Liver (tissue), 9 donors: ENCODE measurements around the gene NNMT. TPM values are rescaled to one million over a fixed set of nuclear protein-coding genes. Genes with fewer than 3 reads are reported as not detected.

Experiments used
- DNase-seq: peaks from one replicate; pipeline ENCODE4 v3.0.0-alpha.2; 2017; ENCODE audit warnings: low spot score
- H3K27ac ChIP-seq, 2 donors: one replicate each; pipeline ENCODE4 v1.7.0; 2013; ENCODE audit warnings: inconsistent platforms in 2 of 2, low read length in 2 of 2, control low read depth in 1 of 2, low read depth in 1 of 2, mild to moderate bottlenecking in 1 of 2
- H3K27me3 ChIP-seq, 4 donors: one replicate each; pipeline versions ENCODE4 v1.6.1 to v1.7.0; 2013; ENCODE audit warnings: low read length in 3 of 4, inconsistent platforms in 1 of 4, mild to moderate bottlenecking in 1 of 4, moderate library complexity in 1 of 4; ENCODE audit not compliant: control insufficient read depth in 4 of 4, insufficient read depth in 4 of 4
- H3K36me3 ChIP-seq, 4 donors: one replicate each; pipeline versions ENCODE4 v1.6.1 to v1.7.0; 2013; ENCODE audit warnings: low read length in 3 of 4, mild to moderate bottlenecking in 3 of 4, low read depth in 1 of 4, moderate library complexity in 1 of 4; ENCODE audit not compliant: control insufficient read depth in 4 of 4, insufficient read depth in 3 of 4
- H3K4me1 ChIP-seq, 4 donors: one replicate each; pipeline versions ENCODE4 v1.6.1 to v1.7.0; 2013; ENCODE audit warnings: low read length in 3 of 4, mild to moderate bottlenecking in 3 of 4, moderate library complexity in 1 of 4; ENCODE audit not compliant: control insufficient read depth in 4 of 4, insufficient read depth in 4 of 4
- H3K4me3 ChIP-seq, 3 donors: one replicate each; pipeline versions ENCODE4 v1.6.1 to v1.7.0; 2013; ENCODE audit warnings: low read length in 3 of 3, control low read depth in 1 of 3, low read depth in 1 of 3, mild to moderate bottlenecking in 1 of 3
- H3K9ac ChIP-seq, 2 donors: one replicate each; pipeline ENCODE4 v1.7.0; 2013; ENCODE audit warnings: low read length in 2 of 2, mild to moderate bottlenecking in 2 of 2, moderate library complexity in 2 of 2, control low read depth in 1 of 2, low read depth in 1 of 2
- H3K9me3 ChIP-seq, 4 donors: one replicate each; pipeline versions ENCODE4 v1.6.1 to v1.7.0; 2013; ENCODE audit warnings: low read length in 3 of 4; ENCODE audit not compliant: control insufficient read depth in 4 of 4
- EGR1 ChIP-seq, 2 donors: IDR thresholded peaks; 2 replicates each; pipeline ENCODE4 v1.6.1; 2016 to 2018; ENCODE audit warnings: antibody characterized with exemption in 2 of 2, low read depth in 2 of 2
- FOXA1 ChIP-seq: IDR thresholded peaks from 2 replicates; pipeline ENCODE4 v1.6.1; 2016; ENCODE audit warnings: antibody characterized with exemption
- FOXA2 ChIP-seq: IDR thresholded peaks from 2 replicates; pipeline ENCODE4 v1.6.1; 2016; ENCODE audit warnings: antibody characterized with exemption
- GABPA ChIP-seq, 2 donors: IDR thresholded peaks in 1 of 2; conservative IDR thresholded peaks in 1 of 2; 2 replicates each; pipeline ENCODE4 v1.6.1; 2016; ENCODE audit warnings: antibody characterized with exemption in 2 of 2, mild to moderate bottlenecking in 1 of 2, moderate library complexity in 1 of 2
- HNF4A ChIP-seq, 2 donors: conservative IDR thresholded peaks; 2 replicates each; pipeline ENCODE4 v1.6.1; 2016; ENCODE audit warnings: antibody characterized with exemption in 2 of 2, mild to moderate bottlenecking in 2 of 2
- HNF4G ChIP-seq: IDR thresholded peaks from 2 replicates; pipeline ENCODE4 v1.6.1; 2016; ENCODE audit warnings: antibody characterized with exemption
- JUND ChIP-seq, 2 donors: IDR thresholded peaks; 2 replicates each; pipeline ENCODE4 v1.6.1; 2016; ENCODE audit warnings: antibody characterized with exemption in 2 of 2
- NR2F2 ChIP-seq: IDR thresholded peaks from 2 replicates; pipeline ENCODE4 v1.6.1; 2016; ENCODE audit warnings: antibody characterized with exemption
- RAD21 ChIP-seq, 2 donors: IDR thresholded peaks; 2 replicates each; pipeline ENCODE4 v1.6.1; 2016; ENCODE audit warnings: antibody characterized with exemption in 2 of 2, mild to moderate bottlenecking in 2 of 2
- RXRA ChIP-seq, 2 donors: IDR thresholded peaks; 2 replicates each; pipeline ENCODE4 v1.6.1; 2017 to 2018; ENCODE audit warnings: antibody characterized with exemption in 2 of 2, mild to moderate bottlenecking in 1 of 2
- SP1 ChIP-seq: IDR thresholded peaks from 2 replicates; pipeline ENCODE4 v1.6.1; 2018; ENCODE audit warnings: antibody characterized with exemption, mild to moderate bottlenecking
- TAF1 ChIP-seq: conservative IDR thresholded peaks from 2 replicates; pipeline ENCODE4 v1.6.1; 2016; ENCODE audit warnings: antibody characterized with exemption, mild to moderate bottlenecking
- YY1 ChIP-seq: IDR thresholded peaks from 2 replicates; pipeline ENCODE4 v1.6.1; 2016; ENCODE audit warnings: antibody characterized with exemption, mild to moderate bottlenecking
- WGBS: extraction: QIAGEN DNeasy Blood & Tissue Kit; methylation state at CpG from one replicate; pipeline ENCODE4 v1.1.7; 2013; 5-methylcytosine and 5-hydroxymethylcytosine counted together
- polyA plus RNA-seq, 2 donors: library from polyadenylated mRNA; stranded (reverse) in 1 of 2; unstranded in 1 of 2; fragments of 200-250 nt in 1 of 2; fragments of >200 nt in 1 of 2; fragmentation: Nextera tagmentation in 1 of 2; extraction: Ambion mirVana in 1 of 2; gene quantifications; one replicate each; pipeline versions ENCODE4 v1.2.1 to v1.2.3, GENCODE V29; 2013 to 2015
- total RNA-seq, 2 donors: library from RNA; depleted of rRNA; stranded (reverse); fragments of >200 nt; gene quantifications; one replicate each; pipeline ENCODE4 v1.2.3, GENCODE V29; 2014
- TF ChIP-seq, protein P1 (sequence below): IDR thresholded peaks from 2 replicates; pipeline ENCODE4 v1.6.1; 2016; ENCODE audit warnings: antibody characterized with exemption
- TF ChIP-seq, protein P2 (sequence below): fragments of 150-350 bp; IDR thresholded peaks from 2 replicates; pipeline ENCODE4 v1.5.1; 2017; ENCODE audit warnings: improper control_type of control experiment, low read depth, low read length; ENCODE audit not compliant: missing input control
- TF ChIP-seq, protein P3 (sequence below): IDR thresholded peaks from 2 replicates; pipeline ENCODE4 v1.6.1; 2016; ENCODE audit warnings: antibody characterized with exemption
- TF ChIP-seq, protein P4 (sequence below): IDR thresholded peaks from 2 replicates; pipeline ENCODE4 v1.6.1; 2016; ENCODE audit warnings: antibody characterized with exemption, mild to moderate bottlenecking
- TF ChIP-seq, protein P5 (sequence below): IDR thresholded peaks from 2 replicates; pipeline ENCODE4 v1.6.1; 2016; ENCODE audit warnings: antibody characterized with exemption
- donor health status: healthy.
- donor health status: healthy.
- donor health status: healthy.
- donor health status: healthy.
- donor health status: healthy.

NNMT gene
- total and polyA plus RNA-seq, 4 donors: 0.47 to 3,724 (median 2,877) TPM

DNA sequence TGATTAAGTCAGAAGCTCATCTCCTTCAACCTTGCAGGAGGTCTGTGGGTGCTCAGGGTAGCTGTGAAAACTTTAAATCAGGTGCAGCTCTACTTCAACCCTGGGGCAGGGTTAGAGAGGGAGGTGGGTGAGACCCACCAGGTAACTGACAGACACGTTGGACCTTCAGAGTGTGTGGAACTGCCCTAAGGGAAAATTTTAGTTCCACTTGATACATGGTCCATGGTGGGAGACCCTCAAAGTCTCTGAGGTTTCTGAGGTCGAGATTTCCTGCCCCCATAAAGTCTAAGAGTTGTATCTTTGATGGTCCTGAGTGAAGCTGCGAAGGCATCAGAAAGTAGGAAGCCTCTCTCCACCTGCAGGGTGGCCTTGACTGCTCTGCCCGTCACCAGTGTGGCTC is 23.9 kb upstream of the NNMT start:
- Histone ChIP-seq H3K27me3 (no peaks in the 10 kb centered on the region), H3K9me3 (no peaks in the 10 kb centered on the region), H3K36me3 (no peaks in the 10 kb centered on the region), H3K9ac (no peak overlapping the region), H3K4me3 (no peak overlapping the region), H3K27ac (no peak overlapping the region), H3K4me1 (peaks cover 2 to 41% (median 22%) of the 10 kb centered on the region in 4 donors)
- 78% methylated on average over 4 of the region's 4 CpGs for WGBS
- no peak for DNase-seq
- TF ChIP-seq YY1: no peak
- TF ChIP-seq RXRA (IDR thresholded peaks at IDR 0.05): no peak
- TF ChIP-seq NR2F2: no peak
- TF ChIP-seq TAF1: no peak
- no peak for TF ChIP-seq FOXA1
- TF ChIP-seq RAD21 (IDR thresholded peaks at IDR 0.05): no peak
- TF ChIP-seq, protein P1, sequence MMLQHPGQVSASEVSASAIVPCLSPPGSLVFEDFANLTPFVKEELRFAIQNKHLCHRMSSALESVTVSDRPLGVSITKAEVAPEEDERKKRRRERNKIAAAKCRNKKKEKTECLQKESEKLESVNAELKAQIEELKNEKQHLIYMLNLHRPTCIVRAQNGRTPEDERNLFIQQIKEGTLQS: no peak
- no peak for TF ChIP-seq GABPA (IDR thresholded peaks at IDR 0.05 in 1 of 2, conservative IDR thresholded peaks at IDR 0.05 in 1 of 2)
- TF ChIP-seq, protein P2, sequence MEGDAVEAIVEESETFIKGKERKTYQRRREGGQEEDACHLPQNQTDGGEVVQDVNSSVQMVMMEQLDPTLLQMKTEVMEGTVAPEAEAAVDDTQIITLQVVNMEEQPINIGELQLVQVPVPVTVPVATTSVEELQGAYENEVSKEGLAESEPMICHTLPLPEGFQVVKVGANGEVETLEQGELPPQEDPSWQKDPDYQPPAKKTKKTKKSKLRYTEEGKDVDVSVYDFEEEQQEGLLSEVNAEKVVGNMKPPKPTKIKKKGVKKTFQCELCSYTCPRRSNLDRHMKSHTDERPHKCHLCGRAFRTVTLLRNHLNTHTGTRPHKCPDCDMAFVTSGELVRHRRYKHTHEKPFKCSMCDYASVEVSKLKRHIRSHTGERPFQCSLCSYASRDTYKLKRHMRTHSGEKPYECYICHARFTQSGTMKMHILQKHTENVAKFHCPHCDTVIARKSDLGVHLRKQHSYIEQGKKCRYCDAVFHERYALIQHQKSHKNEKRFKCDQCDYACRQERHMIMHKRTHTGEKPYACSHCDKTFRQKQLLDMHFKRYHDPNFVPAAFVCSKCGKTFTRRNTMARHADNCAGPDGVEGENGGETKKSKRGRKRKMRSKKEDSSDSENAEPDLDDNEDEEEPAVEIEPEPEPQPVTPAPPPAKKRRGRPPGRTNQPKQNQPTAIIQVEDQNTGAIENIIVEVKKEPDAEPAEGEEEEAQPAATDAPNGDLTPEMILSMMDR: no peak
- no peak for TF ChIP-seq FOXA2
- TF ChIP-seq, protein P3, sequence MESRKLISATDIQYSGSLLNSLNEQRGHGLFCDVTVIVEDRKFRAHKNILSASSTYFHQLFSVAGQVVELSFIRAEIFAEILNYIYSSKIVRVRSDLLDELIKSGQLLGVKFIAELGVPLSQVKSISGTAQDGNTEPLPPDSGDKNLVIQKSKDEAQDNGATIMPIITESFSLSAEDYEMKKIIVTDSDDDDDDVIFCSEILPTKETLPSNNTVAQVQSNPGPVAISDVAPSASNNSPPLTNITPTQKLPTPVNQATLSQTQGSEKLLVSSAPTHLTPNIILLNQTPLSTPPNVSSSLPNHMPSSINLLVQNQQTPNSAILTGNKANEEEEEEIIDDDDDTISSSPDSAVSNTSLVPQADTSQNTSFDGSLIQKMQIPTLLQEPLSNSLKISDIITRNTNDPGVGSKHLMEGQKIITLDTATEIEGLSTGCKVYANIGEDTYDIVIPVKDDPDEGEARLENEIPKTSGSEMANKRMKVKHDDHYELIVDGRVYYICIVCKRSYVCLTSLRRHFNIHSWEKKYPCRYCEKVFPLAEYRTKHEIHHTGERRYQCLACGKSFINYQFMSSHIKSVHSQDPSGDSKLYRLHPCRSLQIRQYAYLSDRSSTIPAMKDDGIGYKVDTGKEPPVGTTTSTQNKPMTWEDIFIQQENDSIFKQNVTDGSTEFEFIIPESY: no peak

DNA sequence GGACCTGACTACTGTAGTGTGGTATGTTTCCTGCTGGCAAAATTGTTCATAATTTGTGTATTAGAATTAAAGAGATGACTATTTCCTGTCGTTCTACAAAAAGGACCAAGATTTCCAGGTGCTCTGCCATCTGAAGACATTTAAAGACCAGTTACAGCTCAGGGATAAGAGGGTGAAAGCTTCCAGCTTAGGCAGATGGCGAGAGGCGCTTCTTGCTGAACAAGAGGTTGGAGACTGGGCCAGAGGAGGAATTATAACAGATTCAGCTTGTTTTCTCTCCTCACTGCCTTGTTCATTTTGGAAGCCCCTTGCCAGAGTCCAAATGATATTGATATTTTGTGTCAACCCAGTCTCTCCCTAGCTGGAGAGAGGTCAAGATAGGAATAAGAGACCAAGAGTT is 23.1 kb upstream of the NNMT start:
- 97% methylated on average over 3 of the region's 3 CpGs for WGBS
- Histone ChIP-seq H3K9ac (no peak overlapping the region), H3K4me1 (peaks cover 2 to 47% (median 27%) of the 10 kb centered on the region in 4 donors), H3K27me3 (no peaks in the 10 kb centered on the region), H3K27ac (no peak overlapping the region), H3K36me3 (no peaks in the 10 kb centered on the region), H3K4me3 (no peak overlapping the region), H3K9me3 (no peaks in the 10 kb centered on the region)
- TF ChIP-seq FOXA1: no peak
- TF ChIP-seq JUND (IDR thresholded peaks at IDR 0.05): no peak
- no peak for TF ChIP-seq GABPA (IDR thresholded peaks at IDR 0.05 in 1 of 2, conservative IDR thresholded peaks at IDR 0.05 in 1 of 2)
- TF ChIP-seq, protein P1: no peak
- TF ChIP-seq, protein P4, sequence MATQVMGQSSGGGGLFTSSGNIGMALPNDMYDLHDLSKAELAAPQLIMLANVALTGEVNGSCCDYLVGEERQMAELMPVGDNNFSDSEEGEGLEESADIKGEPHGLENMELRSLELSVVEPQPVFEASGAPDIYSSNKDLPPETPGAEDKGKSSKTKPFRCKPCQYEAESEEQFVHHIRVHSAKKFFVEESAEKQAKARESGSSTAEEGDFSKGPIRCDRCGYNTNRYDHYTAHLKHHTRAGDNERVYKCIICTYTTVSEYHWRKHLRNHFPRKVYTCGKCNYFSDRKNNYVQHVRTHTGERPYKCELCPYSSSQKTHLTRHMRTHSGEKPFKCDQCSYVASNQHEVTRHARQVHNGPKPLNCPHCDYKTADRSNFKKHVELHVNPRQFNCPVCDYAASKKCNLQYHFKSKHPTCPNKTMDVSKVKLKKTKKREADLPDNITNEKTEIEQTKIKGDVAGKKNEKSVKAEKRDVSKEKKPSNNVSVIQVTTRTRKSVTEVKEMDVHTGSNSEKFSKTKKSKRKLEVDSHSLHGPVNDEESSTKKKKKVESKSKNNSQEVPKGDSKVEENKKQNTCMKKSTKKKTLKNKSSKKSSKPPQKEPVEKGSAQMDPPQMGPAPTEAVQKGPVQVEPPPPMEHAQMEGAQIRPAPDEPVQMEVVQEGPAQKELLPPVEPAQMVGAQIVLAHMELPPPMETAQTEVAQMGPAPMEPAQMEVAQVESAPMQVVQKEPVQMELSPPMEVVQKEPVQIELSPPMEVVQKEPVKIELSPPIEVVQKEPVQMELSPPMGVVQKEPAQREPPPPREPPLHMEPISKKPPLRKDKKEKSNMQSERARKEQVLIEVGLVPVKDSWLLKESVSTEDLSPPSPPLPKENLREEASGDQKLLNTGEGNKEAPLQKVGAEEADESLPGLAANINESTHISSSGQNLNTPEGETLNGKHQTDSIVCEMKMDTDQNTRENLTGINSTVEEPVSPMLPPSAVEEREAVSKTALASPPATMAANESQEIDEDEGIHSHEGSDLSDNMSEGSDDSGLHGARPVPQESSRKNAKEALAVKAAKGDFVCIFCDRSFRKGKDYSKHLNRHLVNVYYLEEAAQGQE: no peak
- TF ChIP-seq SP1: no peak
- no peak for TF ChIP-seq EGR1 (IDR thresholded peaks at IDR 0.05; ENCODE audit: low read depth in 2 of 2)
- no peak for TF ChIP-seq RXRA (IDR thresholded peaks at IDR 0.05)
- no peak for TF ChIP-seq RAD21 (IDR thresholded peaks at IDR 0.05)
- no peak for TF ChIP-seq YY1
- TF ChIP-seq FOXA2: no peak
- no peak for TF ChIP-seq TAF1
- TF ChIP-seq, protein P5, sequence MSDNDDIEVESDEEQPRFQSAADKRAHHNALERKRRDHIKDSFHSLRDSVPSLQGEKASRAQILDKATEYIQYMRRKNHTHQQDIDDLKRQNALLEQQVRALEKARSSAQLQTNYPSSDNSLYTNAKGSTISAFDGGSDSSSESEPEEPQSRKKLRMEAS: no peak
- TF ChIP-seq HNF4A (conservative IDR thresholded peaks at IDR 0.05): no peak
- TF ChIP-seq, protein P3: no peak
- TF ChIP-seq HNF4G: no peak
- no peak for DNase-seq
